Measurements from ENCODE around the gene CHST6.
"Not testable (repeated sequence)": the region's sequence is repeated elsewhere in the genome, so short reads cannot be mapped to it uniquely, and the experiment has no call there.

The CHST6 gene

DNA sequence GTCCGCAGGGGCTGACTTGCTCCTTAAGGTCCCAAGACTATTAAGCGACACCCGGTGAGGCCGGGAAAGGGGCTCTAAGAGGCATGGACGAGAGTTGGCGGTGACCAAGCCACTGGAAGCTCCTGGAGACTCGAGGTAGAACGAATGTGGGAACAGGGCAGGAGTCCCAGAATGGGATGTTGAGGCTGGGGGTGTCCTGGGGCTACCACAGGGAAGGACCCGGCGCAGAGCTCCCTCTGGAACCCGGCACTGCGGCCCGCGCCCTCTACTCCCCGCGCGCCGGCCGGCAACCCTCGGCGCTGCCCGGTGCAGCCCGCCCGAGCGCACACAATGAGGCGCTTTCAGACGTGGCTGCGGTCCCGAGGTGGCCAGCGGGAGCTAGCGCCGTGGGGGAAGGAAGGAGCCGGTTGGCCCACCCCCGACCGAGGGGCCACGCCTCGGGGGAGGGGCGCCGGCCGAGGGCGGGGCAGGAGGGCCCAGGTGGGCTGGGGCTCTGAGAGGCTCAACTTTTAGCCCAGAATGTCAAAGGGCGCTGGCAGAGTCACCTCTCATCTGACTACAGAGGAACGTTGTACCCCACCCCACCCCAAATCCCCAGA lies at the start of gene CHST6:
TSS of gene CHST6 (minus strand) at position 366 of the 599 bp plus-strand sequence. CDS start 15,613 bp downstream, outside the sequence.
- peak within 1 kb of the TSS; percentile 54 for H3K4me3 ChIP-seq (ENCODE audit: low read depth, low read length)
- DNase-seq (ENCODE audit: low read depth) = no peak

DNA sequence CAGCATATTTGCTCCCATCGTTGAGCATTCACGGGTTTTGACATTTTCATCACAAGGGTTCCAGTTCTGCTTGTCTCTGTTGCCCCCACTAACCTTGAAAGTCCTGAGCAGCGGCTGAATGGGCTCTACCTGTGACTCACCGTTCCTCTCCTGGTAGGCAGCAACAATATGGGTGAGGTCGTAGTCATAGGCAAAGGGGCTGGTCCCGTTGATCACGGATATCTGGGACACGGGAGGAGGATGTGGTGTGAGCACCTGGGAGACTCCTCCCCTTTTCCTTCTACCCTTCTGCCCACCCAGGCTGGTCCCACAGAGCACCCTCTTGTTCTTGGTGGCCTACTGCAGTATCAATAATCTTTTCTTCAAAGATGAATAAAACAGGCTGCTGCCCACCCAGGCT lies 47.2 kb upstream of the CHST6 start:
- DNase-seq (ENCODE audit: low read depth); H3K4me3 ChIP-seq (ENCODE audit: low read depth, low read length): not testable (repeated sequence)

DNA sequence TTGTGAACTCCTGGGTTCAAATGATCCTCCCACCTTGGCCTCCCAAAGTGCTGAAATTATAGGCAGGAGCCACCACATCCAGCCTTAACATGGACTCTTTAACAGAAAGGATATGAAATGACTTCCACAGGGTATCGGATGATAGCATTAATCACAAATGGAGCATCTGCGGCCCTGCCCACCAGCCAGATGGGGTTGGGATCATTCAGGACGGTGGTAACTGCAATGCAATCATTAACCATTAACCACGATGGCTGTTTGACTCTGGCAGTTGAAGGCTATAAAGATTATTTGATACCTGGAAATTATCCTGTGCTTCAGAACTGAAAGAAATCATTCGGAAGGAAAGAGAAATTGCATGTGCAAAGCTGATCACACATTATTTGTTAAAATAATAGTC lies 46.0 kb upstream of the CHST6 start:
- no peak overlapping the region for H3K4me3 ChIP-seq (ENCODE audit: low read depth, low read length)
- DNase-seq (ENCODE audit: low read depth) = no peak

DNA sequence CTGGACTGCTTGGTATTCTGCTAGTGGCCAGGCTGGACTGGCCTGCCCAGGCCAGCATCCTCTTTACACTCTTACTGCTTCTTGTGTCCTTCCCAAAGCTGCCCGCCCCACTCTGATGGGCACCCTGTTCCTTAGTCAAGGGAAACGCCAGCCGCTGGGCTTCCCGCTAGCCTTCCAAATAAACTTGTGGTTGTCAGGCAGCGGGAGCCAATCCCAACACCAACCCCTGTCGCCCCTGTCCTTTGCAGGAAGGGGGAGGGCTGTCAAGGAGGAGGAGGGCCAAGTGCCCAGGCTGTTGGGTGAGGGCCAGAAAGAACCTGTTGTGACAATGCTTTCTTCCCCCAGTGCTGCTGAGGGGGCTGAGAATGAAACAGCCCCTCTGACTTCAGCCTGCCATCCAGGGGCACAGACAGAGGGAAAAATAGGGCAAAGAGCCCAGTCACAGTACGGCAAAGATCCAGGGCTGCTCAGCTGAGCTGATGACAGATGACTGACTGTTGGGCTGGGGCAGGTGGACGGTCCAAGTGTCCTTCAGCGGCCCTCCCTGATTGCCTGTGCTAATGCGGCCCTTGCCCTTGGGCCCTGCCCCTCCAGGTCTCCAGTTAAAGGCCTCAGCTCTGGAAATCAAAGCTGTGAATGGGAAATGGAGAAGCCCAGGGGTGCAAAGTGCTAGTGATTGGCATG lies 43.8 kb upstream of the CHST6 start:
- not testable (repeated sequence) for H3K4me3 ChIP-seq (ENCODE audit: low read depth, low read length); DNase-seq (ENCODE audit: low read depth)

DNA sequence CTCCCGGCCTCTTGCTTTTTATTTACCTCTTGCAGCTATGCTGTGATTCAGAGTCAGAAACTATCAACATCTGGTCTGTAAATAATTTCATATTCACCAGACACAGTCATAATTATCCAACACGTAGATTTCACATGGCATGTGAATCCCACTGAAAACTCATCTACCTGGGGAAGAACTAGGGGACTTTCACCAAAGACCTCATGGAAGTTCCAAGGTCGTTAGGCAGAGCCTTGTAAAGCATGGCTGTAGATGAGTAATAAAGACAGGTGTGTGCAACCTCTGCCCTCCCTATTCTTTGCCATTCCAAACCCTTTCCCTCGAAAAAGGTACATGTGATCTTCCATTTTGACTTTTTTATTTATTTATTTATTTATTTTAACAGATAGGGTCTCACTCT lies 42.5 kb upstream of the CHST6 start:
- no peak for DNase-seq (ENCODE audit: low read depth)
- H3K4me3 ChIP-seq (ENCODE audit: low read depth, low read length) = no peak overlapping the region

DNA sequence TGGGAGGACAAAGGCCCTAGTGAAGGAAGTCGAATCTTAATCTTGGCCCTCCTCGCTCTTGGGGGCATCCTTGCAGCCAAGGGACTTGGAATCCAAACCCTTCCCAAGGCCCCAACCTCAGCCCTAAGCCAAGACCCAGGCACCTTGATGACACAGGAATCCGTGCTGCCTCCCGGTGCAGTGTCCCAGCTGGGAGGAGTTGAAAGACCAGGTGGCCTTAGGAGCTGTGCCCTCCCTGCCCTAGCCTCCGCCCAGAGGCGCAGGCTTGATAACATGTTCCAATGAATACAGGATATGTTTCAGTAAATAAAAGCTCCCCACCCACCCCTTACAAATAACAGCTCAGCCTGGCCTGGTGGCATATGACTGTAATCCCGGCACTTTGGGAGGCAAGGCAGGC lies 40.7 kb upstream of the CHST6 start, which contains the start of gene CHST5:
TSS of gene CHST5 (minus strand) at position 208 of the 400 bp plus-strand sequence. CDS start 5,724 bp downstream, outside the sequence.
- DNase-seq (ENCODE audit: low read depth) = no peak
- H3K4me3 ChIP-seq (ENCODE audit: low read depth, low read length) = no peak within 1 kb of the TSS

DNA sequence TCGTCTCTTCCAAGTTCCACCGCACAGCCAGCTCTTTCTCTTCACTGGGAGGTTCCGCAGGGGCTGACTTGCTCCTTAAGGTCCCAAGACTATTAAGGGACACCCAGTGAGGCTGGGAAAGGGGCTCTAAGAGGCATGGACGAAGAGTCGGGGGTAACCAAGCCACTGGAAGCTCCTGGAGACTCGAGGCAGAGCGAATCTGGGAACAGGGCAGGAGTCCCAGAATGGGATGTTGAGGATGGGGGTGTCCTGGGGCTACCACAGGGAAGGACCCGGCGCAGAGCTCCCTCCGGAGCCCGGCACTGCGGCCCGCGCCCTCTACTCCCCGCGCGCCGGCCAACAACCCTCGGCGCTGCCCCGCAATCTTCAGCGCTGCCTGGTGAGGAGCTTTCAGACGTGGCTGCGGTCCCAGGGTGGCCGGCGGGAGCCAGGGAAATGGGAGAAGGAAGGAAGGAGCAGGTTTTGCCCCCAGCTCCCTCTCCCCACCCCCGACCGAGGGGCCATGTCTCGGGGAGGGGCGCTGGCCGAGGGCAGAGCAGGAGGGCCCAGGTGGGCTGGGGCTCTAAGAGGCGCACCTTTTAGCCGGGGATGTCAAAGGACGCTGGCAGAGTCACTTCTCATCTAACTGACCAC lies 40.1 kb upstream of the CHST6 start:
- H3K4me3 ChIP-seq (ENCODE audit: low read depth, low read length) = no peak overlapping the region
- DNase-seq (ENCODE audit: low read depth) = no peak

DNA sequence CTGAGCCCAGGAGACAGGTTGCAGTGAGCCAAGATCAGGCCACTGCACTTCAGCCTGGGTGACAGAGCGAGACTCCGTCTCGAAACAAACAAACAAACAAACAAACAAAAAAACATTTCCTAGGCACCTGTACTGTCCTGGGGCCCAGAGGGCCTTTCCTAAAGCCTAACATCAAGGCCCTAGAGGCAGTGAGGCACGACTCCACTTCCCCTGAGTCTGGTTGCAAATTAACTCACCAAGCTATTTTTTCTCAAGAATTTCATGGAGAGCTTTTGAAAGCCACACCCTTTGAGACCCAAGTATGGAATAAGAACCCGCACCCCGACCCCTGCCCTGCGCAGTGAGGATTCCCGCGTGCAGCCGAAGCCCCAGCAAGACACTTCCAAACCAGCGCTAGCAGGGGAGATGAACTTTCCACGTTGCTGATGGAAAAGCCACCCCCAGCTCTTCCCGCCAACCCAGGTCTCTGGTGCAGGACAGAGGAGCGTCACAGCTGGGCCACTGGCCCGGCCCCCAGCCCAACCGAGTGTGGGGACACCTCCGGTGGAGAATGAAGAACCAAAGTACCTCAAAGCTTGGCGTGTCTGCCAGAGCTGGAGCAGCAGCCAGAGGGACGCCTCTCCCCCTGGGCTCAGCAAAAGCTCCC lies 39.4 kb upstream of the CHST6 start:
- H3K4me3 ChIP-seq (ENCODE audit: low read depth, low read length) = no peak overlapping the region
- DNase-seq (ENCODE audit: low read depth) = no peak

DNA sequence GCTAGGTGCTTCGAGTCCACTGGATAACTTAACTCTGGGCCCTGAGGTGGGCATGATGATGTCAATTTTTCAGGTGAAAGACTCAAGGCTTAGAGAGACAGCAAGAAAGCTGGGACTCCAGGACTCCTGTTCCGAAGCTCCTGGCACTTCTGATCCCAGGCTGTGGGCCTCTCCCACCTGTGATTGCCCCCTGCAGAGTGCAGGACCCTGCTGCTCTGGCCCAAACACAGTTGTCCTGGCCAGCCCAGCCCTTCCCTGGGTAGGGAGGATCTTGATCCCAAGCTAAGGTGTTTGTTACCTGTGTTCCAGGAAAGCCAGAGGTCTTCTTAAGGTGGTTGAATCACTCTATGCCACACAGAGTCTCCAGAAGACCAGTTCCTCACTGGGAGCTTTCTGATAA lies 37.5 kb upstream of the CHST6 start:
- no peak for DNase-seq (ENCODE audit: low read depth)
- H3K4me3 ChIP-seq (ENCODE audit: low read depth, low read length) = no peak overlapping the region

DNA sequence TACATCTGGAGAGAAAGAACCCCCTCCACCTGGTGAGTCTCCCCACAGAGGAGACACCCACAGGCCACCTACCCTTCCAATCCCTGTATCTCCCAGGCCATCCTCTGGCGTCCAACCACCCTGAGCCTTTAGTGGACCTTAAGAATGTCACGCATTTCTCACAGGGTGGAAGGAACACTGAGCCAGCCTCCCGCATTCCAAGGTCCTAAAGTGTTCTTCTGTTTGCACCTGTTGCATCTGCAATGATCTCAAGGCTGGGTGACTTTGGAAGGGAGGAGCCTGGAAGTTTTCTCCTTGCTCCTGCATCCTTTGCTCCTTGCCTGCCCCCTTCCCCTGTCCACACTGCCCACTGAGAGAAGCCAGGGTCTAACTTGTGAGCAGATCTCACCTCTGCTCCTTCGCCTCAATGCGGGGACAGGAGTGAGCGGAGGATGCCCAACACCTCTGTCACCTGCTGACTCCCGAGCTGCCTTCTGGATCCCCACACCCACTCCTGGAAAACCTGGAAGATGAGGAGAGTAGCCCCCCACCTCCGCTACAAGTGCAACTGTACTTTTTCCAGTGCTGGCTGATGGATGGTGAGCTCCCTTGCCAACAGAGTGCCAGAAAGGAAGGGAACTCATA lies 37.0 kb upstream of the CHST6 start:
- DNase-seq (ENCODE audit: low read depth) = no peak
- H3K4me3 ChIP-seq (ENCODE audit: low read depth, low read length) = no peak overlapping the region

DNA sequence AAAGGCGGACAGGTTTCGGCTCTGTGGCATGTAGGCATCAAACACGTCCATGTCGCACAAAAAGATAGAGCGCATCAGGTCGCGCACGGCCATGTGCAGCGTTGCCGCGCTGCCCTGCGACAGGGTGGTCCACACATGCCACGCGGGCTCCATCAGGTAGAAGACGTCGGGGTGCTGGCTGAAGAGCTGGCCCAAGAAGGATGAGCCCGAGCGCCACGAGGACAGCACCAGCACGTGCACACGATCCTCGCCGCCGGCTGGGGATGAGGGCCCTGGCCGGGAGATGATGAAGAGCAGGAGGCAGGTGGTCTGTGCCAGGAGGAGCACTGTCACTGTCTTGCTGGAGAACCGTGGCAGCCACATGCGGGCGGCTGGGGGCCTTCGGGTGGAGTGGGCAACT lies 34.7 kb upstream of the CHST6 start:
- no peak overlapping the region for H3K4me3 ChIP-seq (ENCODE audit: low read depth, low read length)
- DNase-seq (ENCODE audit: low read depth) = no peak

DNA sequence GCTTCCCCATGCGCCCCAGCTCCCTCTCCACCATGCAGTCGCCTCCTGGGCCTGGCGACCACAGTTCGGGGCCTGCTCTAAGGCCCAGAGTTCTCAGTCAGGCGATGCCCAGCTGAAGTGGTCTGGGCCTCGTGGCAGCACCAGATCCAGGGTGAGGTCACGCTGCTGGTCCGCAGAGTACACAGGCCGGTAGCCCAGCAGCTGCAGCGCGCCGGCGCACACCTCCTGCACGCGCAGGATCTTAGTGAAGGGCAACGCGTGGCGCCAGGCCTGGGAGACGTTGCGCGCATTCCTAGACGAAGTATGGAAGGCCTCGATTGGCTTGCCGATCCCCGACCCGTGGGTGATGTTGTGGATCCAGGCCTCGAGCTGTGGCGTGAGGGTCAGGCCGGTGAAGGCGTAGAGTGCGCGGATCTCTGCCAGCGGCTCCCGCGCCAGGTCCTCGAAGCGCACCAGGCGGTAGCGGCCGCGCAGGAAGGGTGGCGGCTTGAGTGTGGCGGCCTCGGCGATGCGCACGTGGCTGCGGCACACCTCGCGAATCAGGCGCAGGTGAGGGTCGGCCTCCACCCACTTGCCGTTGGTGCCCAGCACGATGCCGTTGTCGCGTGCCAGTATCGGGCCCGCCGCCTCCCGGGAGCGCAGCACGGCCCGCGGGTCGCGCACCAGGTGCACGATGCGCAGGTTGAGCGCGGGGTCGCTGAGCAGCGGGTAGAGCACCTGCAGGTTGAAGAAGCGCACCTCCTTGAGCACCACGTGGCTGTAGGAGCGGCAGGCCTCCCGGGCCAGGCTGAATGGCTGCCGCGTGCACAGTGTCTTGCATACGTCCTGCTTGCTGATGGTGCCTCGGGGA lies 34.0 kb upstream of the CHST6 start:
- no peak for DNase-seq (ENCODE audit: low read depth)
- no peak overlapping the region for H3K4me3 ChIP-seq (ENCODE audit: low read depth, low read length)

DNA sequence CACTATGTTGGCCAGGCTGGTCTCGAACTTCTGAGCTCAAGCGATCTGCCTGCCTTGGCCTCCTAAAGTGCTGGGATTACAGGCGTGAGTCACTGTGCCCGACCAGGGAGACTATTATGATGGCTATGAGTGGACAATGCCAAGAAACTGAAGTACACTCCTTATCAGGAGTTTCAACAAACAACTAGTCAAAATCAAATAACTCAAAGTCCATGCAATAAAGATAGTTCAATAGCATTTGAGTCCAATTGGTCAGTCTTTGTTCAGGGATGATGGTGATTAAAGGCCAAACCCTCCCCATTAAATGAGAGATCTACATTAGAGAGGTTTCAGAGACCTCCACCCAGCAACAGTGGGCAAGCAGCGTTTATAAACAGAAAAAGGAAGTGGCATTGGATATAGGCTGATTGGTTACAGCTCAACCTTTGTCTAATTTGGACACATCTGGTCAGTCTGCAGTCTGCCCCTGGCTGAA lies 32.6 kb upstream of the CHST6 start:
- no peak for DNase-seq (ENCODE audit: low read depth)
- H3K4me3 ChIP-seq (ENCODE audit: low read depth, low read length) = no peak overlapping the region

DNA sequence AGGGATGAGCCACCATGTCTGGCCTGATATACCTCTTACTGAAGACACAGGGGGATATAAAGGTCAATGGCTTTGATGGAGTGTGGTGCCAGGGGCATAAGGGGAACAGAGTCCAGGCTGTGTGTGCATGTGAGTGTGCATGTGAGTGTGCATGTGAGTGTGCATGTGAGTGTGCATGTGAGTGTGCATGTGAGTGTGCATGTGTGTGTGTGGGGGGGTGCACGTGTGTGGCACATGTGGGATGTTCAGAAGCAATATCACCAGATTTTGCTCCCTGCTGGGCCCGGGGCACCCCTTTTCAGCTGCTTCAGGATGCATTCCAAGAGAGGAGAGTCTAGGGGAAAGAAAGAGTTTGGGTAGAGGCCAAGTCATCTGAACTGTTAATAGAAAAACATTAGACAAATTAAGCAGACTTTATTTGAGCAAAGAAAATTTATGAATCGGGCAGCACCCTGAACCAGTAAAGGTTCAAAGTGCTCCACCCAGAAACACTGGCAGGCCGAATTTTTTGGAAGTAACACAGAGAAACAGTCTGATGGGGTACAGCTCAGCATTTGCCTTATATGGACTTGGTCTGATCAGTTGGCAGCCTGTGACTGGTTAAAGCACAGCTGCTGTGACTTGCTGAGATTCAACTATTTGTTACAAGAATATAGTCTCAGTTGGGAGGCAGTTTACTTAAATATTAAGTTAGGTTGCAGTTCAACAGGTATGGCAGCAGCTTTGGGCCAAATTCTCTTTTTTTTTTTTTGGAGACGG lies 31.0 kb upstream of the CHST6 start:
- no peak for DNase-seq (ENCODE audit: low read depth)
- no peak overlapping the region for H3K4me3 ChIP-seq (ENCODE audit: low read depth, low read length)

DNA sequence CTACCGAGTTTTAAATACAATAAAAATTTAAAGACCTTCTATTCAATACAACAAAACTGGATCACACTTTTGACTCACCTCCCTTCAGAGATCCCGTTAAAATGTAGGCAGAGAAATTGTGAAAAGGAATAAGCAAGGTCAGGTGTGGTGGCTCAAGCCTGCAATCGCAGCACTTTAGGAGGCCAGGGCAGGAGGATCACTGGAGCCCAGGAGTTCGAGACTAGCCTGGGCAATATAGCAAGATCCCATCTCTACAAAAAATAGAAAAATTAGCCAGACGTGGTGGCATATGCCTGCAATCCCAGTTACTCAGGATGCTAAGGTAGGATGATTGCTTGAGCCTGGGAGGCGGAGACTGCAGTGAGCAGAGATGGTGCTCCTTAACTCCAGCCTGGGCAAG lies 23.9 kb upstream of the CHST6 start:
- DNase-seq (ENCODE audit: low read depth) = no peak
- H3K4me3 ChIP-seq (ENCODE audit: low read depth, low read length) = no peak overlapping the region

DNA sequence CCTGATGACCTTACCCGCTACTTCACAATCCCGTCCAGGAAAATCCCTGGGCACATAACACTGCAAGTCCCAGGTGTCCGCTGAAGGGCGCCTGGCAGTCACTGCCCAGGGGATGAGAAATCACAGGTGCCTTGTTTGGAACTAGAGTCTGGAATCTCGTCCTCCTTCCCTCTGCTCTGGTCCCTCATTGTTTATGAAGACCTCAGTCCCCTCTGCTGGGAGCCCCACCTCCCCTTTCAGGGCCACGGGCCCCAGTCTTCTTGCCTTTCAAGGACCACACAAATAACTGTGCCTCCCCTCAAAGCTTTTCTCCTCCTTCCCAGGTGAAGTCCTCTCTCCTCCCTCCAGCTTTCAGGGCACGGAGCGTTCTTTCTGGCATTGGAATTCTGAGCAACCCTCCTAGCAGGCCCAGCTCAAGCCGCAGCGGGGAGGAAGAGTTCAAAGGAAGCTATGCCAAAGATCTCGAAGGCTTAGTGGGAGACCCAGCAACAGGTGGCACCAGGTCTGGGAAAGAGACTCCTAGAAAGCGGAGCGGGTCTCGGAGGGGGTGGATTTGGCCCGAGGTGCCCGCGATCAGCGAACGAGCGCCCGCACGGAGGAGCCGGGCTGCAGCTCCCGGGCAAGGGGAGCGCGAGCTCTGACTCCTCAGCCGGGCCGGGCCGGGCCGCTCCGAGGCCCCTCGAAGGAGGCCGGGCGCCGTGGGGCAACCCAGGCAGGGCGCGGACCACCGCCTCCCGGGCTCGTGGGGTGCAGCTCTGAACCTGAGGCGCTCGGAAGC lies 21.1 kb upstream of the CHST6 start:
- peak overlapping the region; percentile 83 for H3K4me3 ChIP-seq (ENCODE audit: low read depth, low read length)
- not testable (repeated sequence) for DNase-seq (ENCODE audit: low read depth)

DNA sequence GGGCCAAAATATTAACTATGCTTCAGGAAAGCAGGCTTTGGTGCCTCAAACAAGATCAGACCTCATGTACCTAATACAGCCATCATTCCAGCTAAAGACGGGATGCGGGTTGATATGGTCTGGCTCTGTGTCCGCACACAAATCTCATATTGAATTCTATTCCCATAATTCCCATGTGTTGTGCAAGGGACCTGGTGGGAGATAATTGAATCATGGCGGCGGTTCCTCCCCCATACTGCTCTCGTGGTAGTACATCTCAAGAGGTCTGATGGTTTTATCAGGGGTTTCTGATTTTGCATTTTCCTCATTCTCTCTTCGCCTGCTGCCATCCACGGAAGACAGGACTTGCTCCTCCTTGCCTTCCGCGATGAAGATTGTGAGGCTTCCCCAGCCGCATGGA lies 19.1 kb upstream of the CHST6 start:
- DNase-seq (ENCODE audit: low read depth) = no peak
- H3K4me3 ChIP-seq (ENCODE audit: low read depth, low read length) = no peak overlapping the region

DNA sequence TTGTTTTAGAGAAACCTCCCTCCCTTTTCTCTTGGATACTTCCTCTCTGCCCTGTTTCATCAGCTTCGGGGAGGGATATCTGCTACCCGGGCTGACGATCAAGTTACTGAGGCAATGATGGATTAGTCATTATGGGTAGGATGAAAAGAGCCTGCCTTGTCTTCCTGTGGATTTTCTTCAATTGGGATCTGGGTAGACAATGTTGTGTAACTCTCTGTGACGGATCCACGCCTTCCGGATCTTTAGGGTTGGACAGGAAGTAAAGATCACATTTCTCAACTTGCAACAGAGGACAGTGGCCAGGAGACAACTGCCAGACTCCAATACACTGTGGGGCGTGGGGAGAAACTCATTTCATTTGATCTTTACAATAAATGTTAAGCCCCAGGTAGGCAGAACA lies 11.3 kb upstream of the CHST6 start:
- peak; percentile 89 for DNase-seq (ENCODE audit: low read depth)

More for the DNA sequence above, 11.3 kb upstream of the CHST6 start:
- H3K4me3 ChIP-seq (ENCODE audit: low read depth, low read length) = no peak overlapping the region
